NCI-H2081 (cell line): ENCODE results near the gene GOLPH3.

ENCODE experiments used
- DNase-seq, 2 experiments: peaks; one replicate each; lab custom pipeline; 2025; lab: John Stamatoyannopoulos, UW

GOLPH3 gene

GRCh38 chr5:32170303-32171151 is 3.6 kb downstream of the GOLPH3 start:
- peak in 1 of 2 experiments; percentile 58 for DNase-seq

- no peak for DNase-seq
Measured at GRCh38 chr5:32168460-32169033, 5.6 kb downstream of the GOLPH3 start.

DNA sequence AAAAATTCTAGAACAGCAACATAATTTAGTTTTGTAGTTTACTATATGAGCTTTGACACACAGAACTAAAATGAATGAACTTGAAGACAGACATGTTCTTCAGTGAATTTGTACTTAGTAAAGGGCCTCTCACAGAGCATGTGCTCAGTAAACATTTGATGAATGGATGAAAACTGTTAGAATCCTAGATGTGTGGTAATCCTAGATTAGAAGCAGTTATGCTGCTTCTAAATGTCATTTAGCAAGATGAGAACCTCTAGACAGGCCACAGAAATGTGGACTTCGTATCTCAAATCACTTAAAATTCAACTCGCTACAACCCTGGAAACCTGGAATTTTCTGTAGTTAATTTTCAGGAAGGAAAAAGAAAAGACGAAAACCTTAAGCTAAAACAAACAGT is 8.5 kb downstream of the GOLPH3 start:
- DNase-seq = no peak

GRCh38 chr5:32163785-32164184 is 10.3 kb downstream of the GOLPH3 start:
- DNase-seq = no peak

DNA sequence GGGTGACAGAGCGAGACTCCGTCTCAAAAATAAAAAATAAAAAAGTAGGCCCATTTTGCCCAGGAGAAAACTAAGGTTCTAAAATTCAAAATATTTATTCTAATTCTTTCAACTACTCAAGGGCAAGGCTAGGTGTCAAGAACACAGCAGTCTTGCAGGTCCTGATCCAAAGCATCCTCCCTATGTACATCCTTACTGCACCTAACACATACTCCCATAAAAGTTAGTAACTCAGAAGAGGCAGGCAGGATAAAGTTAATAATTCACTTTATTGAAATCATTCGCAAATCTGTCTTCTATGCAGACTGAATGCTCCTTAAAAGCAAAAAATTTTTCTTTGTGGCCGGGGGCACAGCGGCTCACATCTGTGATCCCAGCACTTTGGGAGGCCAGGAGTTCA is 11.1 kb downstream of the GOLPH3 start:
- no peak for DNase-seq

DNA sequence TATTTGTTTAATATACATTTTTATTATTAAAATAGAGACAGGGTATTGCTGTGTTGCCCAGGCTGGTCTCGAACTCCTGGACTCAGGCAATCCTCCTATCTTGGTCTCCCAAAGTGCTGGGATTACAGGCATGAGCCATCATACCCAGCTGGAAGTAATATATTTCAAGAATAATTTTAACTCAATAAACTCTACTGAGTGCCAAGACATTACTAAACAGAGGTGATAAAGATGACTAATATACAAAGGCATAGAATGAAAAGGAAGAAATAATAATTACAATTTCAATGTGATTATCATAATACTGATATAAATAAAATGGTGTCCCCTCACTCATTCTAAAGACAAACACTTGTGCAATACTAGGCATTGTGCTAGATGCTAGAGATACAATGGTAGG is 13.9 kb downstream of the GOLPH3 start:
- DNase-seq = no peak

- no peak for DNase-seq
Measured at GRCh38 chr5:32159328-32160072, 14.6 kb downstream of the GOLPH3 start.

DNA sequence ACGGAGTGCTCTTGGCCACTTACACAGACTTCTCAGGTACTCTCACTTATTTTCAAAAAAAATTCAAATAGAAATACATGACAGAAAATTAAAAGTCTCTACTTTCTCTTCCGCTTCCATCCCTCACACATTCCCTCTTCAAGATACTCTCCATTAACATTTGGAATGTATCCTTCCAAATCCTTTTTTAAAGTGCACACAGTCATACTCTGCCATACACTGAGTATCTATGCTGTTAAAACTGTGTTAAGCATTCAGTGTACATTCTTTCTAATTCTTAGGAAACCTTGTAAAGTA is 15.5 kb downstream of the GOLPH3 start:
- DNase-seq = no peak

GRCh38 chr5:32157078-32157477 is 17.0 kb downstream of the GOLPH3 start:
- DNase-seq = no peak

DNA sequence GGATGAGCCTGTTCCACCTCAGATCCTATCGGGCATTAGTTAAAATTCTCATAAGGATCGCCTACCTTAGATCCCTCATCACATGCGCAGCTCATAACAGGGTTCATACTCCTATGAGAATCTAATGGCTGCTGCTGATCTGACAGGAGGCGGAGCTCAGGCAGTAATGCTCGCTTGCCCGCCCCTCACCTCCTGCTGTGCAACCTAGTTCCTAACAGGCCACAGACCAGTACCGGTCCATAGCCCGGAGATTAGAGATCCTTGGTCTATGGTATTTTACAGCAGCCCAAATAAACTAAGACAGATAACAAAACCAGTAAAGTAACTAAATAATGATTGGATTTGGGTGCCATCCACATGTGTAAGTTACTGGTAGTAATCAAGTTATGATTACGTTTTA is 17.5 kb downstream of the GOLPH3 start:
- DNase-seq = no peak

GRCh38 chr5:32155211-32155610 is 18.9 kb downstream of the GOLPH3 start:
- no peak for DNase-seq

DNA sequence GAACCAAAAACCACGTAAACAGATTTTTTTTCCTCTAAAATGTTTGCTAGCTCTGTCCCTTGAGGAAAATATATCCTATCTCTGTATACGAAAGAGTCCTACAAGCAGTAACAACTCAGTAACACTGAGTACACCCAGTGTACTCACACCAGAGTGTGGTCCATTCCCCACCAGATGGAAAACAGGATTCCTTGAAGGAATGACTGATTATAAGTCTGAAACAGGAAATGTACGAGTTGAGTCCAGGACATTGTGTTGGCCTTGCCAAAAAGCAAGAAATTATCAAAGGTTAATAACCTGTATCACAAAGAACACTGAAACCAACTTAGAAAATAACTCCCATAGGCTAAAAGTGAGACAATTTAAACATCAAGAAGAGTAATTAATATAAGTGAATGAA is 20.4 kb downstream of the GOLPH3 start:
- no peak for DNase-seq

DNA sequence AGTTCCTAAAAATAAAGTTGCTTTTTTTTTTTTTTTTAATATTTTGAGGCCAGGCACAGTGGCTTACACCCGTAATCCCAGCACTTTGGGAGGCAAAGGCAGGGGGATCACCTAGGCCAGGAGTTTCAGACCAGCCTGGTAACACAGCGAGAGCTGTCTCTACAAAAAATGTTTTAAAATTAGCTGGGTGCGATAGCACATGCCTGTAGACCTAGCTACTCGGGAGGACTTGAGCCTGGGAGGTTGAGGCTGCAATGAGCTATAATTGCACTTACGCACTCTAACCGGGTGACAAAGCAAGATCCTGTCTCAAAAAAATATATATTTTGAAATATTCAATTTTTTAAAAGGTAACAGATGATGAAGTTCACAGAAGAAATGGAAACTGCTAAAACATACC is 22.9 kb downstream of the GOLPH3 start:
- no peak for DNase-seq

GRCh38 chr5:32150366-32150765 is 23.8 kb downstream of the GOLPH3 start:
- no peak for DNase-seq

DNA sequence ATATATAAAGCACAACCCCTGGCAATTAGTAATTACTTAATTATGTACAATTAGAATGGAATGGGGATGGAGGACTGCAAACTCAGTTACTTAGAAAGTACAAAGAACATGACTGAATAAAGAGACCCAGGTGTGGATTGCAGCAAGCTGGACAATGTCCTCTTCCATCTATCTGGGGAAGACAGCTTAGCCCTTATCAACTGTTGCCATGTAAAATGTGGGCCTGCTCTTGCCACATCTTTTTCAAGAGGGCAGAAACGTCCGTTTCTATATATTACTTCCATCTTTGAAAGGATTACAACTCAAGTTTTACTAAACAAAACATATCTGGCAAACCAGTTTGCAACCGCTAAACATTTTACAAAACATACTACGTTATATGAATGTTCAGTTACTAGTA is 26.2 kb downstream of the GOLPH3 start:
- no peak for DNase-seq

DNA sequence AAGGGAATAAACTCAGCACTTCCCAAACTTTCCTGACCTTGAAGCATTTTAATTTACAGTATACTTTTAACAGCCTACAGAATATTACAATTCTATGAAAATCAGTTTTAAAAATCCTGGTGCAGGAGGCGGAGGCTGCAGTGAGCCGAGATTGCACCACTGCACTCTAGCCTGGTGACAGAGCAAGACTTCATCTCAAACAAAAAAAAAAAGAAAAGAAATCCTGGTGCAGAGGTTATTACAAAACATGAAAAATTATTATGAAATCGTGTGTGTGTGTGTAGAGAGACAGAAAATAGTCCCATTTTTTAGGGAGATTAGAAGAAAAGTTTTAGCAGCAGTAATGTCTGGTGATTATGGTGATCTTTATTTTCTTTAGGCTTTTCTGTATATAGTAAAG is 26.9 kb downstream of the GOLPH3 start:
- DNase-seq = no peak

GRCh38 chr5:32145378-32145777 is 28.7 kb downstream of the GOLPH3 start:
- DNase-seq = no peak

DNA sequence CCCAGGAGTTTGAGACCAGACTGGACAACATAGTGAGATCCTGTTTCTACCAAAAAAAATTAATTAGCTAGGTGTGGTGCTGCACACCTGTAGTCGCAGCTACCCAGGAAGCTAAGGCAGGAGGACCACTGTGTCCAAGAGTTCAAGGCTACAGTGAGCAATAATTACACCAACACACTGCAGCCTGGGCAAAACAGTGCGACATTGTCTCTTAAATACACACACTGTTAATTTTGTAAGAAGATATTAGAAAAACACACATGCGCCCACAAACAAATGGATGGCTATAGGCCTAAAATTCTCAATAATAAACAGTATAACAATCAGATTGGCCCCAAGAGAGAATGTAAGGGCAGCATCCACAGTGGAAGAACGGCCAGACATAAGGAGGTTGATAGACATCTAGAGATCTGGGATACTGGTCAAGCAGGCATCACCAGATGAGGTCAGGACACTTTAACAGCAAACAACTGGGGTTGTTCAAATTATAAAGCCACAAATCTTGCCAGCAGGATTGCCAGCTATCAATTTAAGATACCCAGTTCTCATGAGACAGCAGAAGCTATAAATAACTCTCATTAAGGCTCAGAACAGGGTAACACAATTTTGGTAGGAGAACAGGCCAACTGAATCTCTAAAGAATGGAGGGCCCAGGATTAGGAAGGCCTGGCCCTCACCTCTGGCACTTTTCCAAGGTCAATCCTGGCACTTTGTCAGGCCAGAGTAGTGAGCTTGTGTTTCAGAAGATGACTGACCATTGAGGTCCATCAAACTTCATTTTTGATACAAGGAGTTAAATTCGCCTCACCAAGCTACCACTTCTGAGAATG is 29.5 kb downstream of the GOLPH3 start:
- no peak for DNase-seq

DNA sequence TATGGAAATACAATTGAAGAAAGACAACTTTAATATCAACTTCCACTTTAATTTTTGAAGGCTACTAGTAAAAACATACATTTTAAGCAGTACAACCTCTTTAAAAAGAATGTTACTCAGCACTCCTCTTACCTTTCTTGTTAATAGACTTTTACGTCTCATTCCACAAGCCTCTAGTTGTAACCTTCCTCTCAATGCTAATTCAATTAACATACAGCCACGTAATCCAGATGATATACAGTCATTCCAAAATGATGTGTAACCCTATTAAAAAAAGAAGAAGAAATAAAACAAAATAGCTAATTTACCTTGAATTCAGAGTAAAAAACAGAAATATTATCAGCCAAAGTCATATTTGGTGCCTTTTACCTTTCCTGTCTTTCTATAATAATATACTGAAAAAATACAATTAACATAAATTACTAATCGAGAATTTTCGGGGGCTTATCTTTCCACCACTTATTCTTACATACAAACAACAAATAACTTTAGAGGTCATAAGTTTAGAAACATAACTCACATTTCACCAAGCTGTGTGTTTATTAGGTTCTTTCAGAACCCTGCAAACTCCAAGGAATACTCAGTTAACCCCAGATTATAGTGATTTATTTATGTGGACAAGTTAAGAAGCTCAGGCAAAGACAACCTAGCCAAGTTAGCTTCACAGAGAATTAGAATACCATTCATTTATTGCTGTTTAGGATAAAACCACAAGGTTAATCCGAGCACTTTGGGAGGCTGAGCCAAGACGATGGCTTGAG is 30.3 kb downstream of the GOLPH3 start:
- no peak for DNase-seq

- no peak for DNase-seq
Measured at GRCh38 chr5:32138839-32139493, 35.2 kb downstream of the GOLPH3 start.

DNA sequence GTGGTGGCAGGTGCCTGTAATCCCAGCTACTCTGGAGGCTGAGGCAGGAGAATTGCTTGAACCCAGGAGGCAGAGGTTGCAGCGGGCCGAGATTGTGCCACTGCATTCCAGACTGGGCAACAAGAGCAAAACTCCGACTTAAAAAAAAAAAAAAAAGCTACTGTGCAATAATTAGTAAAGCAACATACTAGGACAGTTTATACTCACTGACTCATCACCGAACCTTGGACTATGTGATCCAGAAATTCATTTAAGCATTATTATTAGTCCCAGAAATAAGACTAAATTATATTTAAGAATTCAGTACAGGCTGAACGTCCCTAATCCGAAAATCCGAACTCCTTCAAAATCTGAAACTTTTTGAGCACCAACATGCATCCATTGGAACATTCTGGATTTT is 37.8 kb downstream of the GOLPH3 start:
- no peak for DNase-seq
